ENCODE measurements around the gene CER1. TPM values are rescaled to one million over a fixed set of nuclear protein-coding genes. Genes with fewer than 3 reads are reported as not detected.
A peak's percentile ranks its signal among the peaks of the same experiment; 100 is the strongest.

The CER1 gene
- total and polyA plus RNA-seq, 2 of the 8 experiments (the other 6 are each of a cell fraction or from before 2014, with no cell fraction given) = 0.26 to 3.4 TPM

DNA sequence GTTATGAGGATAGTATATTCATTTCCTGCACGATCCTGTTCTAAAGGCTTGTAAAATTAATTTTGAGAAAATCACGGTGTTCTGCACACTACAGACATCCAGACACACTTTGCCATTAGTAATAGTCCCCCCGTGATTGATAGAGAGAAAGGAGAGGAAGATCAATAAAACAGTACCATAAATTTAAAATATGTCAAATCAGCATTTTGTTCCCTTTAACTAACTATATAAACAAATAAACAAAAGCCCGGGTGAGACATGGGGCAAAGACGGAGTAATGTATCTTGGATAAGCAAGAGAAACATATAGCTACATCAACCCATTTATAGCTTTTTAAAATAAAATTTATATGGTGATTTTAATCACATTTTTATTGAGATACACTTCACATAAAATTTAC lies 10.6 kb upstream of the CER1 start:
- Histone ChIP-seq H2AFZ (ENCODE audit: low read length) (no peak overlapping the region), H3K27me3 (replicated peaks in 1 of 4; ENCODE audit: control insufficient read depth in 3 of 4, extremely low read depth in 1 of 4, insufficient read depth in 3 of 4, low read length in 3 of 4) (no peaks in the 10 kb centered on the region; a peak in 1 of 7 replicates), H3K27ac (ENCODE audit: low read depth, low read length) (no peak overlapping the region), H2AK5ac (ENCODE audit: low read depth, low read length) (no peak overlapping the region), H3K4me3 (ENCODE audit: extremely low read depth in 1 of 4, insufficient read depth in 2 of 4, low read depth in 3 of 4, low read length in 4 of 4) (no peak overlapping the region), H2BK12ac (ENCODE audit: low read depth, low read length) (no peak overlapping the region), H2BK120ac (replicated peaks; ENCODE audit: low read depth, low read length) (no peak overlapping the region), H3K9me3 (ENCODE audit: insufficient read depth in 2 of 2, low read depth in 1 of 2, low read length in 1 of 2) (no peaks in the 10 kb centered on the region), H3K9ac (replicated peaks in 1 of 4; ENCODE audit: extremely low read depth in 1 of 4, low read depth in 3 of 4, low read length in 3 of 4) (no peak overlapping the region), H4K20me1 (replicated peaks in 1 of 2; ENCODE audit: control insufficient read depth in 1 of 2, insufficient read depth in 2 of 2, low read length in 2 of 2) (no peaks in the 10 kb centered on the region), H3K14ac (ENCODE audit: insufficient read length) (no peak overlapping the region), H2BK5ac (ENCODE audit: low read depth, low read length) (no peak overlapping the region), H4K8ac (ENCODE audit: extremely low read depth, insufficient read depth, low read length) (no peak overlapping the region), H3K79me2 (ENCODE audit: control insufficient read depth in 1 of 2, insufficient read depth in 2 of 2, low read length in 2 of 2) (no peaks in the 10 kb centered on the region), H3K4ac (replicated peaks; ENCODE audit: insufficient read length, low read depth, low read length) (no peak overlapping the region), H3K4me2 (ENCODE audit: insufficient read depth in 1 of 2, low read depth in 2 of 2, low read length in 2 of 2) (no peak overlapping the region), H3K23ac (ENCODE audit: insufficient read length) (no peak overlapping the region), H3K18ac (ENCODE audit: extremely low read depth, low read length) (no peak overlapping the region), H2BK15ac (ENCODE audit: low read length) (no peak overlapping the region), H4K91ac (replicated peaks; ENCODE audit: insufficient read length, low read length) (no peak overlapping the region), H3K56ac (replicated peaks; ENCODE audit: insufficient read length, low read depth, low read length) (no peak overlapping the region), H2BK20ac (ENCODE audit: low read length) (no peak overlapping the region), H3K79me1 (ENCODE audit: low read depth, low read length) (no peaks in the 10 kb centered on the region), H3K36me3 (ENCODE audit: control insufficient read depth in 2 of 4, insufficient read depth in 4 of 4, low read length in 3 of 4) (no peaks in the 10 kb centered on the region), H3K23me2 (ENCODE audit: low read depth, low read length) (no peaks in the 10 kb centered on the region; the same call in 1 of the 2 replicates), H4K5ac (ENCODE audit: insufficient read length, low read depth, low read length) (no peak overlapping the region), H3K4me1 (replicated peaks in 1 of 4; ENCODE audit: control insufficient read depth in 3 of 4, insufficient read depth in 4 of 4, low read length in 3 of 4) (no peaks in the 10 kb centered on the region)
- DNase-seq (ENCODE audit: low read depth in 1 of 2, low spot score in 2 of 2) (no peak), FAIRE-seq (no peak)
- WGBS, 2 experiments (ENCODE audit: extremely low coverage in 1 of 2, insufficient coverage in 1 of 2, insufficient read length in 1 of 2, insufficient replicate concordance in 2 of 2, low coverage in 1 of 2, low lambda C conversion rate in 2 of 2, missing lambda C conversion rate in 1 of 2) = 90% methylated on average over 5 of the region's 5 CpGs; no CpG with 5 or more reads in 1 of the 2 experiments
- TF ChIP-seq MAFK (IDR thresholded peaks at IDR 0.05; ENCODE audit: low read depth, low read length) = peak; percentile 68; the same call in 1 of the 2 replicates
- no peak for TF ChIP-seq SP1 (IDR thresholded peaks at IDR 0.05; ENCODE audit: low read depth, low read length)
- ChIA-PET POLR2A (ENCODE audit: partially characterized antibody) (no interaction called here), CTCF (ENCODE audit: partially characterized antibody) (interaction anchor here (1.4 to 1.5 kb wide), 2 partner anchors 41 to 291 kb away, joined by 3 to 4 read pairs; no protein-coding TSS in a partner anchor)
